ENCODE data around the gene SGIP1. TPM values are rescaled to one million over a fixed set of nuclear protein-coding genes. Genes with fewer than 3 reads are reported as not detected.

SGIP1 gene
- total and polyA plus RNA-seq, 4 donors: 2.7 to 17.0 (median 4.7) TPM

DNA sequence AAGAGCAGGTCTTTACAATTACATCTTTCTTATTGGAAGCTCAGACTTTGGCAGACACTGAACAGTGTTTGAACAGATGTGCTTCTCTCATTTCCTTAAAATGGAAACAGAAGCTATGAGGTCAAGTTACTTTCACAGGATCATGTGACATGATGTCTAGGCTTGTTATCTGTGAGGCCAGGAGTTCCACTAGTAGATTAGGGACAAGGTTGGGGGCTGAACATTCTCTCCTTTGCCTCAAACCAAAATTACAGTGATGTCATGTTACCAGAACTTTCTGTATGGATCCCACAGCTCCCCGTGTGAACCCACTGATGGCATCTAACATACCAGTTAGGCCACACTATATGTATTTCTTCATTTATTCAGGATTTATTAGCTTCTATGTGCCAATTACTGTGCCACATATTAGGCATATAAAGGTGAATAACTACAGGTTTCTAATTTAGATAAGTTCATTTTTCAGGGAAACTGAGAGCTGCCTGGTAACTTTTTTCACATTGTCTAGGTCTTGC is 224.3 kb downstream of the SGIP1 start:
- no peaks in the 10 kb centered on the region for H3K36me3 ChIP-seq (ENCODE audit: control insufficient read depth in 4 of 4, insufficient read depth in 4 of 4, low read length in 4 of 4)
- no peaks in the 10 kb centered on the region for H3K27me3 ChIP-seq (ENCODE audit: control insufficient read depth in 3 of 3, insufficient read depth in 3 of 3, low read length in 2 of 3)
- ATAC-seq (ENCODE audit: insufficient read depth, low FRiP score) (no peak), DNase-seq (peak in 1 of 3 donors; percentile 14)
- no peak for TF ChIP-seq CTCF (IDR thresholded peaks at IDR 0.05; ENCODE audit: control extremely low read depth, extremely low read depth)
- no peak overlapping the region for H3K4me3 ChIP-seq
- H3K9ac ChIP-seq (ENCODE audit: insufficient read depth in 1 of 2, low read length in 2 of 2): no peak overlapping the region
- H3K9me3 ChIP-seq (ENCODE audit: control insufficient read depth in 4 of 4, insufficient read depth in 3 of 4, low read length in 3 of 4): no peaks in the 10 kb centered on the region
- no peak overlapping the region for H3K27ac ChIP-seq (ENCODE audit: low read depth in 1 of 2, low read length in 1 of 2)
- peaks cover 0 to 10% (median 0%) of the 10 kb centered on the region in 5 donors for H3K4me1 ChIP-seq (ENCODE audit: control insufficient read depth in 5 of 5, insufficient read depth in 5 of 5, low read length in 5 of 5)
- WGBS, 2 donors: 67 to 80% methylated on average over 1 of the region's 1 CpG

GRCh38 chr1:66760506-66760905 is 226.6 kb downstream of the SGIP1 start:
- no peak for DNase-seq
- H3K9me3 ChIP-seq (ENCODE audit: control insufficient read depth in 4 of 4, insufficient read depth in 3 of 4, low read length in 3 of 4): no peaks in the 10 kb centered on the region
- WGBS, 2 donors: 94 to 95% methylated on average over 1 of the region's 1 CpG
- no peak overlapping the region for H3K4me3 ChIP-seq
- no peak for TF ChIP-seq CTCF (IDR thresholded peaks at IDR 0.05; ENCODE audit: control extremely low read depth, extremely low read depth)
- peaks cover 0 to 10% (median 0%) of the 10 kb centered on the region in 5 donors for H3K4me1 ChIP-seq (ENCODE audit: control insufficient read depth in 5 of 5, insufficient read depth in 5 of 5, low read length in 5 of 5)
- no peaks in the 10 kb centered on the region for H3K36me3 ChIP-seq (ENCODE audit: control insufficient read depth in 4 of 4, insufficient read depth in 4 of 4, low read length in 4 of 4)
- no peak overlapping the region for H3K9ac ChIP-seq (ENCODE audit: insufficient read depth in 1 of 2, low read length in 2 of 2)
- no peak for ATAC-seq (ENCODE audit: insufficient read depth, low FRiP score)
- no peaks in the 10 kb centered on the region for H3K27me3 ChIP-seq (ENCODE audit: control insufficient read depth in 3 of 3, insufficient read depth in 3 of 3, low read length in 2 of 3)
- no peak overlapping the region for H3K27ac ChIP-seq (ENCODE audit: low read depth in 1 of 2, low read length in 1 of 2)

DNA sequence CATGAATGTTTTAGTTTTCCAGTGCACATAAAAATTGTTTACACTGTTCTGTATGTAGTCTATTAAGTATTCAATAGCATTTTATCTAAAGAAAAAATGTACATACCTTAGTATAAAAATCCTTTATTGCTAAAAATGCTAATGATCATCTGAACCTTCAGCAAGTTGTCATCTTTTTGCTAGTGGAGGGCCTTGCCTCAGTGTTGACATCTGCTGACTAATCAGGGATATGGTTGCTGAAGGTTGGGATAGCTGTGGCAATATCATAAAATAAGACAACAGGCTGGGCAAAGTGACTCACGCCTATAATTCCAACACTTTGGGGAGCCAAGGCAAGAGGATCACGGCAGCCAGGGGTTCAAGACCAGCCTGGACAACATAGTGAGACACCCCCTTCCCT is 227.3 kb downstream of the SGIP1 start:
- DNase-seq (no peak), ATAC-seq (ENCODE audit: insufficient read depth, low FRiP score) (no peak)
- H3K36me3 ChIP-seq (ENCODE audit: control insufficient read depth in 4 of 4, insufficient read depth in 4 of 4, low read length in 4 of 4): no peaks in the 10 kb centered on the region
- no peaks in the 10 kb centered on the region for H3K27me3 ChIP-seq (ENCODE audit: control insufficient read depth in 3 of 3, insufficient read depth in 3 of 3, low read length in 2 of 3)
- 50 to 78% methylated on average over 2 of the region's 2 CpGs for whole genome bisulfite sequencing, 2 donors
- no peak for TF ChIP-seq CTCF (IDR thresholded peaks at IDR 0.05; ENCODE audit: control extremely low read depth, extremely low read depth)
- H3K9ac ChIP-seq (ENCODE audit: insufficient read depth in 1 of 2, low read length in 2 of 2): no peak overlapping the region
- H3K9me3 ChIP-seq (ENCODE audit: control insufficient read depth in 4 of 4, insufficient read depth in 3 of 4, low read length in 3 of 4): no peaks in the 10 kb centered on the region
- H3K4me1 ChIP-seq (ENCODE audit: control insufficient read depth in 5 of 5, insufficient read depth in 5 of 5, low read length in 5 of 5): peaks cover 0 to 10% (median 0%) of the 10 kb centered on the region in 5 donors
- no peak overlapping the region for H3K27ac ChIP-seq (ENCODE audit: low read depth in 1 of 2, low read length in 1 of 2)
- no peak overlapping the region for H3K4me3 ChIP-seq

GRCh38 chr1:66764994-66765578 is 231.1 kb downstream of the SGIP1 start:
- H3K27ac ChIP-seq (ENCODE audit: low read depth in 1 of 2, low read length in 1 of 2): no peak overlapping the region
- no peaks in the 10 kb centered on the region for H3K27me3 ChIP-seq (ENCODE audit: control insufficient read depth in 3 of 3, insufficient read depth in 3 of 3, low read length in 2 of 3)
- H3K9ac ChIP-seq (ENCODE audit: insufficient read depth in 1 of 2, low read length in 2 of 2): no peak overlapping the region
- TF ChIP-seq CTCF (IDR thresholded peaks at IDR 0.05; ENCODE audit: control extremely low read depth, extremely low read depth): peak; percentile 61
- WGBS, 2 donors: 19 to 24% methylated on average over 3 of the region's 3 CpGs
- DNase-seq (peak; percentile 45 to 74 (median 62)), ATAC-seq (ENCODE audit: insufficient read depth, low FRiP score) (no peak)
- no peak overlapping the region for H3K4me3 ChIP-seq
- H3K9me3 ChIP-seq (ENCODE audit: control insufficient read depth in 4 of 4, insufficient read depth in 3 of 4, low read length in 3 of 4): no peaks in the 10 kb centered on the region
- H3K4me1 ChIP-seq (ENCODE audit: control insufficient read depth in 5 of 5, insufficient read depth in 5 of 5, low read length in 5 of 5): no peaks in the 10 kb centered on the region
- H3K36me3 ChIP-seq (ENCODE audit: control insufficient read depth in 4 of 4, insufficient read depth in 4 of 4, low read length in 4 of 4): no peaks in the 10 kb centered on the region
